ENCODE results near the gene TEX2. TPM values are rescaled to one million over a fixed set of nuclear protein-coding genes. Genes with fewer than 3 reads are reported as not detected.

TEX2 gene
- total and polyA plus RNA-seq, 9 of the 15 experiments (the other 6 are each of a cell fraction or from before 2014, with no cell fraction given), result 4.1 to 27.6 (median 19.3) TPM

GRCh38 chr17:64289741-64290141 is 26.7 kb upstream of the TEX2 start:
- ATAC-seq (no peak), FAIRE-seq (no peak), DNase-seq (ENCODE audit: extremely low read depth in 1 of 4, low spot score in 3 of 4) (peak in 1 of 4 experiments; percentile 10)
- Histone ChIP-seq H3K9me1 (ENCODE audit: control insufficient read depth, insufficient read depth, low read length) (no peaks in the 10 kb centered on the region), H2AFZ (ENCODE audit: low read depth, low read length) (no peak overlapping the region), H4K20me1 (replicated peaks; ENCODE audit: control insufficient read depth, insufficient read depth, low read length) (no peaks in the 10 kb centered on the region), H3K27ac (ENCODE audit: extremely low read depth, low read depth, low read length) (no peak overlapping the region), H3K9ac (ENCODE audit: insufficient read depth in 1 of 2, low read depth in 2 of 2, low read length in 2 of 2) (no peak overlapping the region), H3K9me3 (replicated peaks; ENCODE audit: control insufficient read depth, insufficient read depth, low read depth, low read length) (peaks cover 8% of the 10 kb centered on the region), H3K36me3 (ENCODE audit: control insufficient read depth, insufficient read depth, low read length) (no peaks in the 10 kb centered on the region), H3K4me3 (no peak overlapping the region), H3K4me1 (replicated peaks in 1 of 2; ENCODE audit: control insufficient read depth in 2 of 2, insufficient read depth in 2 of 2, low read length in 2 of 2) (no peaks in the 10 kb centered on the region; a peak in 1 of 5 replicates), H3K79me2 (ENCODE audit: control insufficient read depth, insufficient read depth, low read length) (no peaks in the 10 kb centered on the region), H3K27me3 (ENCODE audit: control insufficient read depth in 2 of 2, insufficient read depth in 2 of 2, low read length in 2 of 2) (no peaks in the 10 kb centered on the region; a peak in 1 of 5 replicates), H3K4me2 (ENCODE audit: insufficient read depth, low read length) (no peak overlapping the region)
- TF ChIP-seq, protein P1, sequence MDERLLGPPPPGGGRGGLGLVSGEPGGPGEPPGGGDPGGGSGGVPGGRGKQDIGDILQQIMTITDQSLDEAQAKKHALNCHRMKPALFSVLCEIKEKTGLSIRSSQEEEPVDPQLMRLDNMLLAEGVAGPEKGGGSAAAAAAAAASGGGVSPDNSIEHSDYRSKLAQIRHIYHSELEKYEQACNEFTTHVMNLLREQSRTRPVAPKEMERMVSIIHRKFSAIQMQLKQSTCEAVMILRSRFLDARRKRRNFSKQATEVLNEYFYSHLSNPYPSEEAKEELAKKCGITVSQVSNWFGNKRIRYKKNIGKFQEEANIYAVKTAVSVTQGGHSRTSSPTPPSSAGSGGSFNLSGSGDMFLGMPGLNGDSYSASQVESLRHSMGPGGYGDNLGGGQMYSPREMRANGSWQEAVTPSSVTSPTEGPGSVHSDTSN (CRISPR knock-in tag; IDR thresholded peaks at IDR 0.05; ENCODE audit: low read depth), result no peak
- TF ChIP-seq, protein P1 (tag; conservative IDR thresholded peaks at IDR 0.05; ENCODE audit: low read depth), result peak; percentile 49
- TF ChIP-seq PKNOX1 (IDR thresholded peaks at IDR 0.05) (peak; percentile 16; the same call in 1 of the 2 replicates), KLF6 (CRISPR knock-in tag; IDR thresholded peaks at IDR 0.05; ENCODE audit: borderline replicate concordance) (no peak), MEIS2 (IDR thresholded peaks at IDR 0.05; ENCODE audit: partially characterized antibody) (peak; percentile 12), ZNF785 (CRISPR knock-in tag; IDR thresholded peaks at IDR 0.05) (no peak)
- intact Hi-C loops (cut with micrococcal nuclease) (loop anchor here (10.0 kb wide), 2 partner anchors 225 to 375 kb away; partner anchors contain the start of genes CSHL1 and GH1), in situ Hi-C loops (cut with MboI) (loop anchor here (10.0 kb wide), 2 partner anchors 265 to 375 kb away; partner anchors contain the start of genes CSHL1, GH1 and ICAM2)
- BruUV-seq (replicated peaks), result no TSS peak
- CTCF ChIA-PET (ENCODE audit: low intra/inter-chr PET ratio), result no interaction called here
- POLR2A ChIA-PET, result interaction anchor here (0.5 to 2.0 kb wide), 2 partner anchors 129 to 144 kb away, joined by 3 to 7 read pairs; no protein-coding TSS in a partner anchor
- 0% methylated on average over 4 of the region's 4 CpGs for WGBS (ENCODE audit: insufficient coverage, low coverage, missing lambda C conversion rate)
